T-cell (primary cell): ENCODE results near the gene IKBKG. TPM values are rescaled to one million over a fixed set of nuclear protein-coding genes. Genes with fewer than 3 reads are reported as not detected.
A peak's percentile ranks its signal among the peaks of the same experiment; 100 is the strongest.

Experiments
- ATAC-seq, 4 experiments: fragments of 200-7000 bp in 3 of 4; fragments of 150-1000 bp in 1 of 4; cut with Tn5 transposase; replicated peaks in 1 of 4; 1 replicate in 3 of 4; 2 replicates in 1 of 4; pipeline ENCODE4 v1.10.0; 2021; ENCODE audit warnings: moderate library complexity in 3 of 4, mild to moderate bottlenecking in 2 of 4, moderate number of reproducible peaks in 1 of 4
- CTCF ChIA-PET, 2 donors: fragments of 300-600 bp; sonication (Branson Sonifier 250); formaldehyde crosslinking; loops; one replicate each; lab custom pipeline; 2022; ENCODE audit warnings: antibody characterized with exemption in 2 of 2; lab: Charles Lee
- POLR2A ChIA-PET, 2 donors: fragments of 300-600 bp; sonication (Branson Sonifier 250); formaldehyde crosslinking; loops; one replicate each; lab custom pipeline; 2022; ENCODE audit warnings: antibody characterized with exemption in 2 of 2; lab: Charles Lee
- DNase-seq, 35 experiments: peaks; one replicate each; pipeline versions ENCODE4 v3.0.0 to v3.0.0-alpha.2; 2013 to 2023
- H3K27ac ChIP-seq: one replicate; pipeline ENCODE4 v1.5.1; 2013; ENCODE audit warnings: low read length
- H3K27me3 ChIP-seq, 2 experiments: replicated peaks in 1 of 2; 1 replicate in 1 of 2; 2 replicates in 1 of 2; pipeline versions ENCODE4 v1.6.1 to v1.7.0; 2013; ENCODE audit warnings: low read length in 1 of 2, mixed read lengths in 1 of 2; ENCODE audit not compliant: control insufficient read depth in 2 of 2, insufficient read depth in 2 of 2; ENCODE audit errors: extremely low read depth in 1 of 2
- H3K36me3 ChIP-seq, 2 donors: 1 replicate in 1 of 2; 2 replicates in 1 of 2; pipeline versions ENCODE4 v1.6.1 to v1.7.0; 2013; ENCODE audit warnings: low read length in 1 of 2; ENCODE audit not compliant: control insufficient read depth in 2 of 2, insufficient read depth in 1 of 2; ENCODE audit errors: extremely low read depth in 1 of 2
- H3K4me1 ChIP-seq, 2 experiments: 1 replicate in 1 of 2; 2 replicates in 1 of 2; pipeline versions ENCODE4 v1.6.1 to v1.7.0; 2013; ENCODE audit warnings: low read length in 2 of 2, mixed read lengths in 1 of 2; ENCODE audit not compliant: insufficient read depth in 2 of 2, control insufficient read depth in 1 of 2; ENCODE audit errors: extremely low read depth in 1 of 2
- H3K4me3 ChIP-seq, 2 donors: 1 replicate in 1 of 2; 2 replicates in 1 of 2; pipeline versions ENCODE4 v1.5.1 to v1.7.0; 2013; ENCODE audit warnings: mild to moderate bottlenecking in 2 of 2, low read length in 1 of 2, moderate library complexity in 1 of 2; ENCODE audit not compliant: control insufficient read depth in 1 of 2; ENCODE audit errors: extremely low read depth in 1 of 2
- H3K9me3 ChIP-seq: 2 replicates; pipeline ENCODE4 v1.7.0; 2013
- H3K27ac Mint-ChIP-seq, 2 donors: one replicate each; pipeline ENCODE4 v1.8.0; 2020 to 2021; ENCODE audit warnings: mild to moderate bottlenecking in 2 of 2, mixed read lengths in 2 of 2
- H3K27me3 Mint-ChIP-seq, 2 donors: one replicate each; pipeline ENCODE4 v1.8.0; 2021 to 2022; ENCODE audit warnings: mixed read lengths in 2 of 2
- H3K36me3 Mint-ChIP-seq: one replicate; pipeline ENCODE4 v1.8.0; 2021; ENCODE audit warnings: mixed read lengths
- H3K4me1 Mint-ChIP-seq, 3 donors: one replicate each; pipeline ENCODE4 v1.8.0; 2020 to 2022; ENCODE audit warnings: mixed read lengths in 3 of 3, mild to moderate bottlenecking in 1 of 3
- H3K4me3 Mint-ChIP-seq, 3 donors: one replicate each; pipeline ENCODE4 v1.8.0; 2020 to 2022; ENCODE audit warnings: mild to moderate bottlenecking in 3 of 3, mixed read lengths in 3 of 3, moderate library complexity in 3 of 3
- H3K9me3 Mint-ChIP-seq, 3 donors: one replicate each; pipeline ENCODE4 v1.8.0; 2020 to 2022; ENCODE audit warnings: mixed read lengths in 3 of 3
- WGBS: methylation state at CpG from one replicate; pipeline ENCODE4 v1.1.5; 2013; ENCODE audit warnings: missing lambda C conversion rate; ENCODE audit not compliant: insufficient coverage; 5-methylcytosine and 5-hydroxymethylcytosine counted together
- total RNA-seq, 35 experiments: library from RNA in 6 of 35; stranded (reverse) in 6 of 35; fragments of 120-200 nt in 1 of 35; gene quantifications; one replicate each; pipeline versions ENCODE4 v1.2.1 to v1.2.4 and lab custom pipeline; 2013 to 2026

Gene IKBKG
- total RNA-seq, 5 donors from 2014 or later (not counting 1 experiment from before 2014, with no cell fraction given) = 32.4 to 59.1 (median 54.0) TPM

GRCh38 chrX:154592505-154592904 lies 45.1 kb downstream of the IKBKG start:
- Mint-ChIP-seq H3K4me1 (peaks cover 0 to 11% (median 0%) of the 10 kb centered on the region in 3 donors), H3K36me3 (no peaks in the 10 kb centered on the region), H3K27me3 (peaks cover 3 to 18% of the 10 kb centered on the region in 2 donors), H3K27ac (no peak overlapping the region), H3K4me3 (no peak overlapping the region), H3K9me3 (no peaks in the 10 kb centered on the region)
- no peak overlapping the region for H3K4me3 ChIP-seq
- POLR2A ChIA-PET = no interaction called here
- CTCF ChIA-PET = no interaction called here
- peaks cover 0 to 3% of the 10 kb centered on the region in 2 experiments for H3K27me3 ChIP-seq
- H3K9me3 ChIP-seq = no peaks in the 10 kb centered on the region
- DNase-seq (no peak), ATAC-seq (no peak)
- H3K4me1 ChIP-seq = peaks cover 0 to 8% of the 10 kb centered on the region in 2 experiments
- no peaks in the 10 kb centered on the region for H3K36me3 ChIP-seq
- WGBS = no CpG with 5 or more reads among the region's 5 CpGs
- H3K27ac ChIP-seq = no peak overlapping the region

DNA sequence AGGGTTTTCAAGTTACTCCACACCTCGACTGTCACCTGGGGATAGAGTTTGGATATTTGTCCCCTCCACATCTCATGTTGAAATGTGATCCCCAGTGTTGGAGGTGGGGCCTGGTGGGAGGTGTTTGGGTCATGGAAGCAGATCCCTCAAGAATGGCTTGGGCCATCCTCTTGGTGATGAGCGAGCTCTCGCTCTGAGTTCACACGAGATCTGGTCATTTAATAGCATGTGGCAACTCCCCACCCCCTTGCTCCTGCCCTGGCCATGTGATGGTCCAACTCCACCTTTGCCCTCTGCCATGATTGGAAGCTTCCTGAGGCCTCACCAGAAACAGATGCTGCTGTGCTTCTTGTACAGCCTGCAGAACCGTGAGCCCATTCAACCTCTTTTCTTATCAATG lies 45.8 kb downstream of the IKBKG start:
- H3K27me3 Mint-ChIP-seq = peaks cover 3 to 22% of the 10 kb centered on the region in 2 donors
- no peak overlapping the region for H3K27ac Mint-ChIP-seq
- ATAC-seq (no peak), DNase-seq (no peak)
- no peaks in the 10 kb centered on the region for H3K9me3 ChIP-seq
- peaks cover 0 to 8% of the 10 kb centered on the region in 2 experiments for H3K4me1 ChIP-seq
- POLR2A ChIA-PET = no interaction called here
- no peak overlapping the region for H3K27ac ChIP-seq
- CTCF ChIA-PET = no interaction called here
- H3K27me3 ChIP-seq = peaks cover 0 to 3% of the 10 kb centered on the region in 2 experiments
- WGBS = 88% methylated on average over 1 of the region's 5 CpGs
- H3K4me1 Mint-ChIP-seq = peaks cover 0 to 11% (median 0%) of the 10 kb centered on the region in 3 donors
- no peaks in the 10 kb centered on the region for H3K36me3 ChIP-seq
- no peak overlapping the region for H3K4me3 ChIP-seq
- H3K9me3 Mint-ChIP-seq = no peaks in the 10 kb centered on the region
- H3K4me3 Mint-ChIP-seq = no peak overlapping the region
- no peaks in the 10 kb centered on the region for H3K36me3 Mint-ChIP-seq

GRCh38 chrX:154594491-154594890 lies 47.1 kb downstream of the IKBKG start:
- peaks cover 3 to 25% of the 10 kb centered on the region in 2 donors for H3K27me3 Mint-ChIP-seq
- H3K9me3 Mint-ChIP-seq = no peaks in the 10 kb centered on the region
- H3K27me3 ChIP-seq = peaks cover 0 to 3% of the 10 kb centered on the region in 2 experiments
- H3K4me1 Mint-ChIP-seq = peaks cover 0 to 11% (median 0%) of the 10 kb centered on the region in 3 donors
- no peak overlapping the region for H3K27ac ChIP-seq
- no peak for ATAC-seq
- no peaks in the 10 kb centered on the region for H3K36me3 ChIP-seq
- ChIA-PET POLR2A (no interaction called here), CTCF (no interaction called here)
- DNase-seq = no peak
- H3K4me1 ChIP-seq = peaks cover 0 to 8% of the 10 kb centered on the region in 2 experiments
- H3K27ac Mint-ChIP-seq = no peak overlapping the region
- no peaks in the 10 kb centered on the region for H3K36me3 Mint-ChIP-seq
- WGBS = 80% methylated on average over 1 of the region's 4 CpGs
- no peak overlapping the region for H3K4me3 ChIP-seq
- no peak overlapping the region for H3K4me3 Mint-ChIP-seq
- no peaks in the 10 kb centered on the region for H3K9me3 ChIP-seq

- ATAC-seq (no peak), DNase-seq (no peak)
- Histone ChIP-seq H3K36me3 (no peaks in the 10 kb centered on the region), H3K27me3 (peaks cover 0 to 5% of the 10 kb centered on the region in 2 experiments), H3K4me1 (peaks cover 0 to 8% of the 10 kb centered on the region in 2 experiments), H3K27ac (no peak overlapping the region), H3K9me3 (no peaks in the 10 kb centered on the region), H3K4me3 (no peak overlapping the region)
- WGBS = no CpG with 5 or more reads among the region's 2 CpGs
- Mint-ChIP-seq H3K36me3 (no peaks in the 10 kb centered on the region), H3K4me3 (no peak overlapping the region), H3K4me1 (peaks cover 0 to 11% (median 5%) of the 10 kb centered on the region in 3 donors), H3K9me3 (no peaks in the 10 kb centered on the region), H3K27me3 (peaks cover 3 to 25% of the 10 kb centered on the region in 2 donors), H3K27ac (no peak overlapping the region)
- ChIA-PET POLR2A (interaction anchor here in 1 of 2 donors (0.7 kb wide), 1 partner anchor 681 kb away, joined by 10 read pairs; no protein-coding TSS in a partner anchor), CTCF (interaction anchor here in 1 of 2 donors (0.7 kb wide), 1 partner anchor 306 kb away, joined by 4 read pairs; no protein-coding TSS in a partner anchor)
Observed at GRCh38 chrX:154595559-154596249, 48.3 kb downstream of the IKBKG start.

DNA sequence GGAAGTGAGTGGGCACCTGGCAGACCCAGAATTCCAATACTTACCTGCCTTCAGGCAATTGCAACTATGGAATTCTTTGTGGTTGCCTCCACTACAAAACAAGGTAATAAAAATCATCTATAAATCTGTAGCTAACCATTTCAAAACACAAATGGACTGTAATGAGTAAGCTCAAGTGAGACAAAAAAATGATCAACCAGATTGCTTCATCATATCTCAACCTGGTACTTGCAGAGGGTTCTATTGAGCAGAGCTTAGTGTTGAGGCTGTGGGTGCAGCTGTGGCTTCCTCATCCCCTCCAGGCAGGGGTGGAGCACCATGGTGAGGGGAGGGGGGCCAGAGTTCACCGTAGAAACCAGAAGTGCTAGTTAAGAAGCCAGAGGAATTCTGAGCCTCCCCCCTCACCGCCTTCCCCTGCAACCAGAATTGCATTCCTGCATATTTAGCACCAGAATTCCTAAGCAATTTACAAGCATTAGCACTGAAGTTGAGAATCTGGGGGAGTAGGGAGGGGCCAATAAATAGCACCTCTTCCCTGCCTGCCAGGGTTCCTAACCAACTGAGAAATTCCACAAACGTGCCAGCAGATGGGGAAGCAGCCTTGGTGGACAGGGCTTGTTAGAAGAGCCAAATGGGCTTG lies 49.0 kb downstream of the IKBKG start:
- Mint-ChIP-seq H3K4me3 (no peak overlapping the region), H3K36me3 (no peaks in the 10 kb centered on the region), H3K4me1 (peaks cover 0 to 11% (median 5%) of the 10 kb centered on the region in 3 donors), H3K9me3 (no peaks in the 10 kb centered on the region), H3K27me3 (peaks cover 3 to 25% of the 10 kb centered on the region in 2 donors), H3K27ac (no peak overlapping the region)
- no peak overlapping the region for H3K27ac ChIP-seq
- ATAC-seq (peak in 1 of 4 experiments; percentile 46), DNase-seq (peak in 8 of 35 experiments; percentile 4 to 13 (median 6))
- no peaks in the 10 kb centered on the region for H3K9me3 ChIP-seq
- WGBS = no CpG with 5 or more reads among the region's 3 CpGs
- H3K4me3 ChIP-seq = no peak overlapping the region
- H3K4me1 ChIP-seq = peaks cover 0 to 8% of the 10 kb centered on the region in 2 experiments
- peaks cover 0 to 7% of the 10 kb centered on the region in 2 experiments for H3K27me3 ChIP-seq
- ChIA-PET CTCF (interaction anchor here in 1 of 2 donors (0.6 kb wide), 1 partner anchor 225 kb away, joined by 4 read pairs; no protein-coding TSS in a partner anchor), POLR2A (interaction anchor here in 1 of 2 donors (0.7 kb wide), 1 partner anchor 682 kb away, joined by 10 read pairs; no protein-coding TSS in a partner anchor)
- H3K36me3 ChIP-seq = no peaks in the 10 kb centered on the region

DNA sequence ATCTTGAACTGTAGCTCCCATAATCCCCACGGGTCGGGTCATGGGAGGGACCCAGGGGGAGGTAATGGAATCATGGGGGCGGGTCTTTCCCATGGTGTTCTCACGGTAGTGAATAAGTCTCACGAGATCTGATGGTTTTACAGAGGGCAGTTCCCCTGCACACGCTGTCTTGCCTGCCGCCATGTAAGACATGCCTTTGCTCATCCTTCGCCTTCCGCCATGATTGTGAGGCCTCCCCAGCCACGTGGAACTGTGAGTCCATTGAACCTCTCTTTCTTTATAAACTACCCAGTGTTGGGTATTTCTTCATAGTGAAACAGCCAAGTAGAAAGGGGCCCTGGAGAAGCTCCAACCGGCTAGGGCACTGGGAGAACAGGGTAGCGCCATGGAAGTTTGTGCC lies 49.8 kb downstream of the IKBKG start:
- ChIA-PET POLR2A (no interaction called here), CTCF (no interaction called here)
- H3K36me3 Mint-ChIP-seq = no peaks in the 10 kb centered on the region
- DNase-seq = no peak
- no peaks in the 10 kb centered on the region for H3K9me3 Mint-ChIP-seq
- no peak overlapping the region for H3K4me3 Mint-ChIP-seq
- no peak overlapping the region for H3K27ac ChIP-seq
- no peak overlapping the region for H3K4me3 ChIP-seq
- peaks cover 0 to 11% (median 5%) of the 10 kb centered on the region in 3 donors for H3K4me1 Mint-ChIP-seq
- no peak overlapping the region for H3K27ac Mint-ChIP-seq
- WGBS = no CpG with 5 or more reads among the region's 12 CpGs
- H3K9me3 ChIP-seq = no peaks in the 10 kb centered on the region
- H3K36me3 ChIP-seq = no peaks in the 10 kb centered on the region
- peaks cover 3 to 20% of the 10 kb centered on the region in 2 donors for H3K27me3 Mint-ChIP-seq
- peaks cover 0 to 8% of the 10 kb centered on the region in 2 experiments for H3K27me3 ChIP-seq
- ATAC-seq = no peak
- H3K4me1 ChIP-seq = peaks cover 0 to 8% of the 10 kb centered on the region in 2 experiments
